GM21619 (cell line): Measurements from ENCODE around the gene ERN1.

ENCODE experiments used
- ATAC-seq: cut with Tn5 transposase; IDR thresholded peaks from one replicate; pipeline ENCODE4 v1.9.1; 2021; ENCODE audit not compliant: unreplicated experiment

ERN1 gene

DNA sequence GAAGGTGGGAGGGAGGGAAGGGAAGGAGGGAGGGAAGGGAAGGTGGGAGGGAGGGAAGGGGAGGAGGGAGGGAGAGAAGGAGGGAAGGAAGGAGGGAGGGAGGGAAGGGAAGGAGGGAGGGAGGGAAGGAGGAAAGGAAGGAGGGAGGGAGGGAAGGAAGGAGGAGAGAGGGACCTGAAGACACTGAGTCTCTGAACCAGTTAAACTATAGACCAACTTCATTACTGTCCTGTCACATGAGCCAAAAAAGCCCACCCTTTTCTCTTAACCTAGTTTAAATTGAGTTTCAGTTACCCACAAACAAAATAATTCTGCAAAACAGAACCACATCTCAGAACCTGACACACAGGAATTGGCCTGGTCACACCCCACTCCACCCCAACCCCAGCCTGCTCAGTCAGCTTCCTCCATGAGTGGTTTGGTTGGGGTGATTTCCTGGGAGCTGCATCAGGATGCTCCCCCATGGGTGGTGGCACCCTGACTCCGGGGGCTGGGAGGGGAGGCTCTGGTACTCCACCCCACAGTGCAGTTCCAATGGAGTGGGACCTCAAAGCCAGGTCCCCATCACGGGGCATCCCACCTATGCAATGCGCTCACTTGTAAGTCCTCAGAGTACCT lies 136.5 kb downstream of the ERN1 start:
- no peak for ATAC-seq

GRCh38 chr17:63991611-63992010 lies 138.3 kb downstream of the ERN1 start:
- ATAC-seq = no peak

DNA sequence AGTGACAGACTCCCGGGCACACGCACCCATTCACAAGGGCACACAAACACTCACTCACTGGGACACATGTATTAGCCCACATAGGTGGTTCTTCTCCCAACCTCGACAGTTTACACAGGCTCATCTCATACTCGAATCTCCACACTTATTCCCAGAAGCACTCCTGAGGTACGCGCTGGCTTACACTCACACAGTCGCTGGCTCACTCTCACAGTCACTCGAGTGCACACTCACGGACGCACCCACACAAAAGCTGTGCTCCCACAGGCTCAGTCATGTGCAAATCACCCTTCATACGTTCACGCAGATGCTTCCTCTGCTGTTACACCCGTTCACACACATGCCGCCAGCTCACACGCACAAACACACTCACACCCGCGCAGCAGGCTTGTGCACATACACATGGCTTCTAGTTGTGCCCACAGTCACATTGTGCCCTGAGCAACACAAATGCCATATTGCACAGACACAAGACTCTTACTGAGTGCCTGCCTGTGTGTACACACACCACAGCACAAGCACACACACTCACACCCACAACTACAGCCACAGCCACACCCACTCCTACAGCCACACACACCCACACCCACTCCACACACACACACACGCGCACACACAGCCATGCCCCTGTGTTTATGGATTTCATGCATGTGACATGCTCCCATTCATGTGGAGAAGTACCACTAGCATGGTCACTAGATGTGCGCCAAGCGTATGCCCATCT lies 140.2 kb downstream of the ERN1 start:
- no peak for ATAC-seq
